ENCODE data around the gene TUBA4A.

TUBA4A gene

DNA sequence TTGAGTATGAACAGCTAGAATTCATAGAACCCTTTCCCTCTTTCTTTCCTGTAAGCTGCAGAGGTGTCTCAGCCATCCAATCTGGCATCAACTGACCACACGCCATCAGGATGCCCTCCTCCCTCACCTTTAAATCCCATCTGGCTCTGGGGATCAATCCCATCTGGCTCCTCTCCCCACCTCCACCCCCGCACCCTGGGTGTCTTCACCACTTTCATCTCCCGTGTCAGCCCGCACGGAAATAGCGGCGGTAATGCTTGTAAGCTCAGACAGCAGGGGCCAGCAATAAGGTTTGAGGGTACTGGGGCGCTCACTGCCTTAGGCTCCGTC is 1.2 kb downstream of the TUBA4A start:
- Histone ChIP-seq H3K27ac (replicated peaks) (peak overlapping the region; percentile 74), H3K27me3 (ENCODE audit: insufficient read depth, poor library complexity, severe bottlenecking) (no peaks in the 10 kb centered on the region), H3K4me3 (replicated peaks; ENCODE audit: insufficient read depth, low read length) (peak overlapping the region; percentile 79)
- TF ChIP-seq POLR2AphosphoS5 (IDR thresholded peaks at IDR 0.05; ENCODE audit: low read depth) (no peak), SPI1 (IDR thresholded peaks at IDR 0.05; ENCODE audit: borderline replicate concordance, low read depth) (no peak), GABPA (IDR thresholded peaks at IDR 0.05; ENCODE audit: low read depth) (no peak)
- TF ChIP-seq, protein P1, sequence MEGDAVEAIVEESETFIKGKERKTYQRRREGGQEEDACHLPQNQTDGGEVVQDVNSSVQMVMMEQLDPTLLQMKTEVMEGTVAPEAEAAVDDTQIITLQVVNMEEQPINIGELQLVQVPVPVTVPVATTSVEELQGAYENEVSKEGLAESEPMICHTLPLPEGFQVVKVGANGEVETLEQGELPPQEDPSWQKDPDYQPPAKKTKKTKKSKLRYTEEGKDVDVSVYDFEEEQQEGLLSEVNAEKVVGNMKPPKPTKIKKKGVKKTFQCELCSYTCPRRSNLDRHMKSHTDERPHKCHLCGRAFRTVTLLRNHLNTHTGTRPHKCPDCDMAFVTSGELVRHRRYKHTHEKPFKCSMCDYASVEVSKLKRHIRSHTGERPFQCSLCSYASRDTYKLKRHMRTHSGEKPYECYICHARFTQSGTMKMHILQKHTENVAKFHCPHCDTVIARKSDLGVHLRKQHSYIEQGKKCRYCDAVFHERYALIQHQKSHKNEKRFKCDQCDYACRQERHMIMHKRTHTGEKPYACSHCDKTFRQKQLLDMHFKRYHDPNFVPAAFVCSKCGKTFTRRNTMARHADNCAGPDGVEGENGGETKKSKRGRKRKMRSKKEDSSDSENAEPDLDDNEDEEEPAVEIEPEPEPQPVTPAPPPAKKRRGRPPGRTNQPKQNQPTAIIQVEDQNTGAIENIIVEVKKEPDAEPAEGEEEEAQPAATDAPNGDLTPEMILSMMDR (IDR thresholded peaks at IDR 0.05; ENCODE audit: insufficient read depth, low read length) = no peak
- TF ChIP-seq, protein P2, sequence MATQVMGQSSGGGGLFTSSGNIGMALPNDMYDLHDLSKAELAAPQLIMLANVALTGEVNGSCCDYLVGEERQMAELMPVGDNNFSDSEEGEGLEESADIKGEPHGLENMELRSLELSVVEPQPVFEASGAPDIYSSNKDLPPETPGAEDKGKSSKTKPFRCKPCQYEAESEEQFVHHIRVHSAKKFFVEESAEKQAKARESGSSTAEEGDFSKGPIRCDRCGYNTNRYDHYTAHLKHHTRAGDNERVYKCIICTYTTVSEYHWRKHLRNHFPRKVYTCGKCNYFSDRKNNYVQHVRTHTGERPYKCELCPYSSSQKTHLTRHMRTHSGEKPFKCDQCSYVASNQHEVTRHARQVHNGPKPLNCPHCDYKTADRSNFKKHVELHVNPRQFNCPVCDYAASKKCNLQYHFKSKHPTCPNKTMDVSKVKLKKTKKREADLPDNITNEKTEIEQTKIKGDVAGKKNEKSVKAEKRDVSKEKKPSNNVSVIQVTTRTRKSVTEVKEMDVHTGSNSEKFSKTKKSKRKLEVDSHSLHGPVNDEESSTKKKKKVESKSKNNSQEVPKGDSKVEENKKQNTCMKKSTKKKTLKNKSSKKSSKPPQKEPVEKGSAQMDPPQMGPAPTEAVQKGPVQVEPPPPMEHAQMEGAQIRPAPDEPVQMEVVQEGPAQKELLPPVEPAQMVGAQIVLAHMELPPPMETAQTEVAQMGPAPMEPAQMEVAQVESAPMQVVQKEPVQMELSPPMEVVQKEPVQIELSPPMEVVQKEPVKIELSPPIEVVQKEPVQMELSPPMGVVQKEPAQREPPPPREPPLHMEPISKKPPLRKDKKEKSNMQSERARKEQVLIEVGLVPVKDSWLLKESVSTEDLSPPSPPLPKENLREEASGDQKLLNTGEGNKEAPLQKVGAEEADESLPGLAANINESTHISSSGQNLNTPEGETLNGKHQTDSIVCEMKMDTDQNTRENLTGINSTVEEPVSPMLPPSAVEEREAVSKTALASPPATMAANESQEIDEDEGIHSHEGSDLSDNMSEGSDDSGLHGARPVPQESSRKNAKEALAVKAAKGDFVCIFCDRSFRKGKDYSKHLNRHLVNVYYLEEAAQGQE (IDR thresholded peaks at IDR 0.05; ENCODE audit: insufficient replicate concordance, low read depth) = no peak
- DNase-seq (ENCODE audit: low read depth in 1 of 2, low spot score in 1 of 2) = no peak

DNA sequence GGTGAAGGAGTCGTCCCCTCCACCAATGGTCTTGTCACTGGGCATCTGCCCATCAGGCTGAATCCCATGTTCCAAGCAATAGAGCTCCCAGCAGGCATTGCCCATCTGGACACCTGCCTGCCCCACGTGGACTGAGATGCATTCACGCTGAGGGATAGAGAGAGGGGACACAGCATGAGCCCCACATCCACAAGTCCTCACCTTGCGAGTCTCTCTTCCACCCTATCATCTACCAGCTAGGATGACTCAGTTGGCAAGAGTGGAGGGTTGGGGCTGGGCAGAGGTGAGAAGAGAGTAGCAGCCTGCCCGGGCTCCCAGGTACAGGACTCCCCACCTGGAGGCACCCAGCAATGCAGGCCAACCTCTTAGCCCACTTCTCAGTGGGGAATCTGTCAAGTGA is 1.6 kb downstream of the TUBA4A start:
- DNase-seq (ENCODE audit: low read depth in 1 of 2, low spot score in 1 of 2) = no peak
- TF ChIP-seq, protein P2 (IDR thresholded peaks at IDR 0.05; ENCODE audit: insufficient replicate concordance, low read depth) = no peak
- TF ChIP-seq SPI1 (IDR thresholded peaks at IDR 0.05; ENCODE audit: borderline replicate concordance, low read depth) = no peak
- TF ChIP-seq GABPA (IDR thresholded peaks at IDR 0.05; ENCODE audit: low read depth) = no peak
- TF ChIP-seq POLR2AphosphoS5 (IDR thresholded peaks at IDR 0.05; ENCODE audit: low read depth) = no peak
- TF ChIP-seq, protein P1 (IDR thresholded peaks at IDR 0.05; ENCODE audit: insufficient read depth, low read length) = no peak
- peak overlapping the region; percentile 74 for H3K27ac ChIP-seq (replicated peaks)
- peak overlapping the region; percentile 79 for H3K4me3 ChIP-seq (replicated peaks; ENCODE audit: insufficient read depth, low read length)
- no peaks in the 10 kb centered on the region for H3K27me3 ChIP-seq (ENCODE audit: insufficient read depth, poor library complexity, severe bottlenecking)

DNA sequence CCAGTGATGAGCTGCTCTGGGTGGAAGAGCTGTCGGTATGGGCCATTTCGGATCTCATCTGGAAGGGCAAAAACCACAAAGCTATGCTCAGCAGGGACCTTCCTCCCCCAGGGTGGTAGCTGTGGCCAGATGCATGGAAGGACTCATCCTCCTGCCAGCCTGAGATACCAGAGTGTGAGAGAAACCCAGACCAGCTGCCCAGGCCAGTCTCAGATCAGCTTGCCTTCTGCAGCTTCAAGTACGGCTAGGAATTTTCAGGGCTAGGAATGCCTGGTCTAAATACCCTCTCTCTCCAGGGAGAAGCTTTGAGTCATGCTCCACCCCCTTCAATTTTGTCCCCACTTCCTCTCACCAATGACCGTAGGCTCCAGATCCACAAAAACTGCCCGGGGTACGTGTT is 2.1 kb downstream of the TUBA4A start:
- Histone ChIP-seq H3K27ac (replicated peaks) (no peak overlapping the region), H3K27me3 (ENCODE audit: insufficient read depth, poor library complexity, severe bottlenecking) (no peaks in the 10 kb centered on the region), H3K4me3 (replicated peaks; ENCODE audit: insufficient read depth, low read length) (peak overlapping the region; percentile 79)
- peak in 1 of 2 experiments; percentile 26 for DNase-seq (ENCODE audit: low read depth in 1 of 2, low spot score in 1 of 2)
- TF ChIP-seq, protein P1 (IDR thresholded peaks at IDR 0.05; ENCODE audit: insufficient read depth, low read length) = no peak
- peak; percentile 53; the same call in 1 of the 2 replicates for TF ChIP-seq SPI1 (IDR thresholded peaks at IDR 0.05; ENCODE audit: borderline replicate concordance, low read depth)

DNA sequence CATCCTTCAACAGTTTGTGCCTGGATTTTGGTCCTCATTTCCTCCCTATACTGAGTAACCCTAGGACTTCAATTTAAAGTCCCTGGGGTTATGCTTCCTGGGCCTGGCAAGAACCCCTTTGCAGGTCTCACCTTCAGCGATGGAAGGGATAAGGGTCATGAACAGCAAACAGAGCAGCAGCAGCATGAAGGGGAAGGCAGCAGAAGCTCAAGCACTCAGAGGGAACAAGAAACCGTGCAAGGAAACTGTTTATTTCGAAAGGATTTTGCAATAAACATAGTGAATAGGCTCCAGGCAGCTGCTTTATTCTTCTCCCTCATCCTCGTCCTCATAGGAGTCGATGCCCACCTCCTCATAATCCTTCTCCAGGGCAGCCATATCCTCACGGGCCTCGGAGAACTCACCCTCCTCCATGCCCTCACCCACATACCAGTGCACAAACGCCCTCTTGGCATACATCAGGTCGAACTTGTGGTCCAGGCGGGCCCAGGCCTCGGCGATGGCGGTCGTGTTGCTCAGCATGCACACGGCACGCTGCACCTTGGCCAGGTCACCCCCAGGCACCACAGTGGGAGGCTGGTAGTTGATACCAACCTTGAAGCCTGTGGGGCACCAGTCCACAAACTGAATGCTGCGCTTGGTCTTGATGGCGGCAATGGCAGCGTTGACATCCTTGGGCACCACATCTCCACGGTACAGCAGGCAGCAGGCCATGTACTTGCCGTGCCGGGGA is 3.5 kb downstream of the TUBA4A start:
- TF ChIP-seq, protein P2 (IDR thresholded peaks at IDR 0.05; ENCODE audit: insufficient replicate concordance, low read depth) = no peak
- TF ChIP-seq POLR2AphosphoS5 (IDR thresholded peaks at IDR 0.05; ENCODE audit: low read depth) = no peak
- no peak for TF ChIP-seq GABPA (IDR thresholded peaks at IDR 0.05; ENCODE audit: low read depth)
- TF ChIP-seq, protein P1 (IDR thresholded peaks at IDR 0.05; ENCODE audit: insufficient read depth, low read length) = no peak
- DNase-seq (ENCODE audit: low read depth in 1 of 2, low spot score in 1 of 2) = peak in 1 of 2 experiments; percentile 71
- Histone ChIP-seq H3K4me3 (replicated peaks; ENCODE audit: insufficient read depth, low read length) (peak overlapping the region; percentile 2), H3K27ac (replicated peaks) (peak overlapping the region; percentile 84), H3K27me3 (ENCODE audit: insufficient read depth, poor library complexity, severe bottlenecking) (no peaks in the 10 kb centered on the region)
